Measurements from ENCODE around the gene GNG7. TPM values are rescaled to one million over a fixed set of nuclear protein-coding genes. Genes with fewer than 3 reads are reported as not detected.
A peak's percentile ranks its signal among the peaks of the same experiment; 100 is the strongest.

GNG7 gene
- total and polyA plus RNA-seq, 10 of the 15 experiments (the other 5 are each of a cell fraction or from before 2014, with no cell fraction given) = 1.9 to 13.6 (median 6.5) TPM

DNA sequence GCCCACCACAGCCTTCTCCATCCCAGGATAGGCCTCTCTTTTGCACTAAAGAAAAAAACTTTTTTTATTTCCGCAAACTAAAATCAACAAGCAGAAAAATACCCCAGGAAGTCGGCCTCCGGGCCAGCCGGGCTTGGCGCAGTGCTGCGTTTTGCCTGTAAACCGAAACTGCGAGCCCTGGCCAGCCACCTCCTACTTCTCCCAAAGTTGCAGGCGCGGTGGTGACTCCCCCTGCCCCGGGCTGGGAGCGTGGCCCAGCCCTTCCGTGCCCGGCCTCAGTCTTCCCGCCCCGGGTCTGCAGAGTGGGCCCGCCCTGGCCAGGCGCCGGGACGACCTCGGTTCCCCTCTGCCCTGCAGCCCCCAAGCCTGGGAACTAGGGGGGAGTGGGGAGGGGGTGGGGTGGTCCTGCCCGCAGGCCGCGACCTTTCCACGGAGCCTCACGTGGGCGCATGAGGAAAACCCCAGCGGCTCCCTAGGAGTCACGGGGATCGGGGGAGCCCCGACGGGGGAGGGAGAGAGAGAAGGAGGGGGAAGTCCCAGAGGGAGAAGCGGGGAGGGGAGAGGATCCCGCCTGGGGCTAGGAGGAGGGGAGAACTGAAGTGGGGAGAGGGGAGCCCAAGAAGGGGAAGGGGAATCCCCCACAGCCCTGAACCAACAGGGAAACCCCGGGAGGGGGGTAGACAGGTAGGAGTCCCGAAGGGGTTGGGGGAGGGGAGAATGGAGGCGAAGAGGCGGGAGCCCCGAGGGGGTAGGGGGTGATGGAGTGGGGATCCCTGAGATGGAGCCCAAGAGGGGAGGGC, 223.5 kb downstream of the GNG7 start (continued):
- TF ChIP-seq, protein P1, sequence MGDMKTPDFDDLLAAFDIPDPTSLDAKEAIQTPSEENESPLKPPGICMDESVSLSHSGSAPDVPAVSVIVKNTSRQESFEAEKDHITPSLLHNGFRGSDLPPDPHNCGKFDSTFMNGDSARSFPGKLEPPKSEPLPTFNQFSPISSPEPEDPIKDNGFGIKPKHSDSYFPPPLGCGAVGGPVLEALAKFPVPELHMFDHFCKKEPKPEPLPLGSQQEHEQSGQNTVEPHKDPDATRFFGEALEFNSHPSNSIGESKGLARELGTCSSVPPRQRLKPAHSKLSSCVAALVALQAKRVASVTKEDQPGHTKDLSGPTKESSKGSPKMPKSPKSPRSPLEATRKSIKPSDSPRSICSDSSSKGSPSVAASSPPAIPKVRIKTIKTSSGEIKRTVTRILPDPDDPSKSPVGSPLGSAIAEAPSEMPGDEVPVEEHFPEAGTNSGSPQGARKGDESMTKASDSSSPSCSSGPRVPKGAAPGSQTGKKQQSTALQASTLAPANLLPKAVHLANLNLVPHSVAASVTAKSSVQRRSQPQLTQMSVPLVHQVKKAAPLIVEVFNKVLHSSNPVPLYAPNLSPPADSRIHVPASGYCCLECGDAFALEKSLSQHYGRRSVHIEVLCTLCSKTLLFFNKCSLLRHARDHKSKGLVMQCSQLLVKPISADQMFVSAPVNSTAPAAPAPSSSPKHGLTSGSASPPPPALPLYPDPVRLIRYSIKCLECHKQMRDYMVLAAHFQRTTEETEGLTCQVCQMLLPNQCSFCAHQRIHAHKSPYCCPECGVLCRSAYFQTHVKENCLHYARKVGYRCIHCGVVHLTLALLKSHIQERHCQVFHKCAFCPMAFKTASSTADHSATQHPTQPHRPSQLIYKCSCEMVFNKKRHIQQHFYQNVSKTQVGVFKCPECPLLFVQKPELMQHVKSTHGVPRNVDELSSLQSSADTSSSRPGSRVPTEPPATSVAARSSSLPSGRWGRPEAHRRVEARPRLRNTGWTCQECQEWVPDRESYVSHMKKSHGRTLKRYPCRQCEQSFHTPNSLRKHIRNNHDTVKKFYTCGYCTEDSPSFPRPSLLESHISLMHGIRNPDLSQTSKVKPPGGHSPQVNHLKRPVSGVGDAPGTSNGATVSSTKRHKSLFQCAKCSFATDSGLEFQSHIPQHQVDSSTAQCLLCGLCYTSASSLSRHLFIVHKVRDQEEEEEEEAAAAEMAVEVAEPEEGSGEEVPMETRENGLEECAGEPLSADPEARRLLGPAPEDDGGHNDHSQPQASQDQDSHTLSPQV (IDR thresholded peaks at IDR 0.05) = no peak
- TF ChIP-seq POLR2AphosphoS5 (IDR thresholded peaks at IDR 0.05; ENCODE audit: low read length) (no peak; the same call in 1 of the 2 replicates), NBN (IDR thresholded peaks at IDR 0.05) (peak; percentile 95), PAX8 (IDR thresholded peaks at IDR 0.05) (no peak), CREM (IDR thresholded peaks at IDR 0.05; ENCODE audit: low read depth) (peak; percentile 29; the same call in 1 of the 2 replicates), RFX5 (IDR thresholded peaks at IDR 0.05; ENCODE audit: low read depth, low read length) (no peak), CBX3 (IDR thresholded peaks at IDR 0.05; ENCODE audit: borderline replicate concordance, low read depth) (no peak), BCL11A (IDR thresholded peaks at IDR 0.05; ENCODE audit: low read depth, low read length) (peak; percentile 49; the same call in 1 of the 2 replicates), STAT1 (conservative IDR thresholded peaks at IDR 0.05) (no peak), ZNF24 (IDR thresholded peaks at IDR 0.05) (no peak), SREBF2 (IDR thresholded peaks at IDR 0.05; ENCODE audit: low read length) (no peak), SP1 (IDR thresholded peaks at IDR 0.05; ENCODE audit: low read depth, low read length) (no peak), CHD4 (IDR thresholded peaks at IDR 0.05) (no peak; the same call in 1 of the 2 replicates), BRCA1 (IDR thresholded peaks at IDR 0.05; ENCODE audit: low read depth, low read length) (no peak), POLR2A (IDR thresholded peaks at IDR 0.05; ENCODE audit: low read depth, low read length) (peak; percentile 83), ZSCAN29 (IDR thresholded peaks at IDR 0.05) (no peak; the same call in 1 of the 2 replicates), CHD1 (IDR thresholded peaks at IDR 0.05; ENCODE audit: low read depth, low read length) (no peak)
- TF ChIP-seq, protein P2, sequence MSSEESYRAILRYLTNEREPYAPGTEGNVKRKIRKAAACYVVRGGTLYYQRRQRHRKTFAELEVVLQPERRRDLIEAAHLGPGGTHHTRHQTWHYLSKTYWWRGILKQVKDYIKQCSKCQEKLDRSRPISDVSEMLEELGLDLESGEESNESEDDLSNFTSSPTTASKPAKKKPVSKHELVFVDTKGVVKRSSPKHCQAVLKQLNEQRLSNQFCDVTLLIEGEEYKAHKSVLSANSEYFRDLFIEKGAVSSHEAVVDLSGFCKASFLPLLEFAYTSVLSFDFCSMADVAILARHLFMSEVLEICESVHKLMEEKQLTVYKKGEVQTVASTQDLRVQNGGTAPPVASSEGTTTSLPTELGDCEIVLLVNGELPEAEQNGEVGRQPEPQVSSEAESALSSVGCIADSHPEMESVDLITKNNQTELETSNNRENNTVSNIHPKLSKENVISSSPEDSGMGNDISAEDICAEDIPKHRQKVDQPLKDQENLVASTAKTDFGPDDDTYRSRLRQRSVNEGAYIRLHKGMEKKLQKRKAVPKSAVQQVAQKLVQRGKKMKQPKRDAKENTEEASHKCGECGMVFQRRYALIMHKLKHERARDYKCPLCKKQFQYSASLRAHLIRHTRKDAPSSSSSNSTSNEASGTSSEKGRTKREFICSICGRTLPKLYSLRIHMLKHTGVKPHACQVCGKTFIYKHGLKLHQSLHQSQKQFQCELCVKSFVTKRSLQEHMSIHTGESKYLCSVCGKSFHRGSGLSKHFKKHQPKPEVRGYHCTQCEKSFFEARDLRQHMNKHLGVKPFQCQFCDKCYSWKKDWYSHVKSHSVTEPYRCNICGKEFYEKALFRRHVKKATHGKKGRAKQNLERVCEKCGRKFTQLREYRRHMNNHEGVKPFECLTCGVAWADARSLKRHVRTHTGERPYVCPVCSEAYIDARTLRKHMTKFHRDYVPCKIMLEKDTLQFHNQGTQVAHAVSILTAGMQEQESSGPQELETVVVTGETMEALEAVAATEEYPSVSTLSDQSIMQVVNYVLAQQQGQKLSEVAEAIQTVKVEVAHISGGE (CRISPR knock-in tag; IDR thresholded peaks at IDR 0.05) = no peak
- TF ChIP-seq, protein P3, sequence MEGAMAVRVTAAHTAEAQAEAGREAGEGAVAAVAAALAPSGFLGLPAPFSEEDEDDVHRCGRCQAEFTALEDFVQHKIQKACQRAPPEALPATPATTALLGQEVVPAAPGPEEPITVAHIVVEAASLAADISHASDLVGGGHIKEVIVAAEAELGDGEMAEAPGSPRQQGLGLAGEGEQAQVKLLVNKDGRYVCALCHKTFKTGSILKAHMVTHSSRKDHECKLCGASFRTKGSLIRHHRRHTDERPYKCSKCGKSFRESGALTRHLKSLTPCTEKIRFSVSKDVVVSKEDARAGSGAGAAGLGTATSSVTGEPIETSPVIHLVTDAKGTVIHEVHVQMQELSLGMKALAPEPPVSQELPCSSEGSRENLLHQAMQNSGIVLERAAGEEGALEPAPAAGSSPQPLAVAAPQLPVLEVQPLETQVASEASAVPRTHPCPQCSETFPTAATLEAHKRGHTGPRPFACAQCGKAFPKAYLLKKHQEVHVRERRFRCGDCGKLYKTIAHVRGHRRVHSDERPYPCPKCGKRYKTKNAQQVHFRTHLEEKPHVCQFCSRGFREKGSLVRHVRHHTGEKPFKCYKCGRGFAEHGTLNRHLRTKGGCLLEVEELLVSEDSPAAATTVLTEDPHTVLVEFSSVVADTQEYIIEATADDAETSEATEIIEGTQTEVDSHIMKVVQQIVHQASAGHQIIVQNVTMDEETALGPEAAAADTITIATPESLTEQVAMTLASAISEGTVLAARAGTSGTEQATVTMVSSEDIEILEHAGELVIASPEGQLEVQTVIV (IDR thresholded peaks at IDR 0.05; ENCODE audit: borderline replicate concordance, partially characterized antibody) = no peak
- TF ChIP-seq, protein P4, sequence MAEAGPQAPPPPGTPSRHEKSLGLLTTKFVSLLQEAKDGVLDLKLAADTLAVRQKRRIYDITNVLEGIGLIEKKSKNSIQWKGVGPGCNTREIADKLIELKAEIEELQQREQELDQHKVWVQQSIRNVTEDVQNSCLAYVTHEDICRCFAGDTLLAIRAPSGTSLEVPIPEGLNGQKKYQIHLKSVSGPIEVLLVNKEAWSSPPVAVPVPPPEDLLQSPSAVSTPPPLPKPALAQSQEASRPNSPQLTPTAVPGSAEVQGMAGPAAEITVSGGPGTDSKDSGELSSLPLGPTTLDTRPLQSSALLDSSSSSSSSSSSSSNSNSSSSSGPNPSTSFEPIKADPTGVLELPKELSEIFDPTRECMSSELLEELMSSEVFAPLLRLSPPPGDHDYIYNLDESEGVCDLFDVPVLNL (IDR thresholded peaks at IDR 0.05; ENCODE audit: low read depth, low read length) = no peak

All from GM12878 (cell line).